Activated CD4-positive, alpha-beta T cell treated with anti-CD3 and anti-CD28 coated beads for 48 hours (primary cell): ENCODE results near the gene NMNAT3.

Source experiments
- DNase-seq: peaks from one replicate; pipeline ENCODE4 v3.0.0-alpha.2; 2020

The NMNAT3 gene

GRCh38 chr3:139677388-139678155, at the start of gene NMNAT3:
Gene NMNAT3 (minus strand): TSS chr3:139677972. CDS start chr3:139627724, 50,248 bp downstream.
- DNase-seq, result peak; percentile 89

- no peak for DNase-seq
These were observed 43.6 kb upstream of the NMNAT3 start for GRCh38 chr3:139721370-139721769.

- no peak for DNase-seq
These were observed 40.6 kb upstream of the NMNAT3 start for GRCh38 chr3:139718415-139718814.

GRCh38 chr3:139716908-139717485, 39.2 kb upstream of the NMNAT3 start:
- no peak for DNase-seq

- DNase-seq, result no peak
These were observed 38.1 kb upstream of the NMNAT3 start for GRCh38 chr3:139715743-139716360.

GRCh38 chr3:139715166-139715565, 37.4 kb upstream of the NMNAT3 start:
- DNase-seq, result no peak

- DNase-seq, result no peak
These were observed 32.4 kb upstream of the NMNAT3 start for GRCh38 chr3:139710212-139710611.

GRCh38 chr3:139705631-139706030, 27.9 kb upstream of the NMNAT3 start:
- DNase-seq, result no peak

- no peak for DNase-seq
These were observed 18.5 kb upstream of the NMNAT3 start for GRCh38 chr3:139696314-139696604.

- DNase-seq, result no peak
These were observed 17.9 kb upstream of the NMNAT3 start for GRCh38 chr3:139695426-139696313.

GRCh38 chr3:139695007-139695406, 17.2 kb upstream of the NMNAT3 start:
- DNase-seq, result no peak

GRCh38 chr3:139694542-139694941, 16.8 kb upstream of the NMNAT3 start:
- no peak for DNase-seq

- DNase-seq, result no peak
These were observed 13.8 kb upstream of the NMNAT3 start for GRCh38 chr3:139691619-139692018.

GRCh38 chr3:139689708-139690228, 12.0 kb upstream of the NMNAT3 start:
- DNase-seq, result no peak

- DNase-seq, result no peak
These were observed 11.3 kb upstream of the NMNAT3 start for GRCh38 chr3:139689122-139689521.

- no peak for DNase-seq
These were observed 9.7 kb upstream of the NMNAT3 start for GRCh38 chr3:139687431-139687830.

GRCh38 chr3:139686624-139687023, 8.9 kb upstream of the NMNAT3 start:
- DNase-seq, result no peak

- no peak for DNase-seq
These were observed 8.4 kb upstream of the NMNAT3 start for GRCh38 chr3:139686206-139686605.

GRCh38 chr3:139679220-139679775, 1.5 kb upstream of the NMNAT3 start:
- no peak for DNase-seq

- no peak for DNase-seq
These were observed 962 bp downstream of the NMNAT3 start for GRCh38 chr3:139676632-139677387.

- no peak for DNase-seq
These were observed 1.7 kb downstream of the NMNAT3 start for GRCh38 chr3:139676108-139676507.

GRCh38 chr3:139675327-139675726, 2.4 kb downstream of the NMNAT3 start:
- no peak for DNase-seq
